Central memory CD8-positive, alpha-beta T cell (primary cell): ENCODE results near the gene ZNF808.
"Not testable (repeated sequence)": the region's sequence is repeated elsewhere in the genome, so short reads cannot be mapped to it uniquely, and the experiment has no call there.

Experiments
- ATAC-seq: fragments of 150-1000 bp; cut with Tn5 transposase; replicated peaks from 2 replicates; pipeline ENCODE4 v1.10.0; 2022; ENCODE audit warnings: mild to moderate bottlenecking, moderate FRiP score, moderate number of reproducible peaks; ENCODE audit not compliant: poor library complexity, severe bottlenecking; ENCODE audit errors: extremely low read depth
- DNase-seq, 2 donors: peaks; one replicate each; pipeline ENCODE4 v3.0.0; 2021; ENCODE audit warnings: low spot score in 2 of 2
- H3K27ac Mint-ChIP-seq: one replicate; pipeline ENCODE4 v1.8.0; 2022; ENCODE audit warnings: low read depth, mild to moderate bottlenecking, moderate library complexity, mixed read lengths
- H3K27me3 Mint-ChIP-seq: one replicate; pipeline ENCODE4 v1.8.0; 2022; ENCODE audit warnings: mixed read lengths
- H3K36me3 Mint-ChIP-seq: one replicate; pipeline ENCODE4 v1.8.0; 2022; ENCODE audit warnings: mild to moderate bottlenecking, moderate library complexity, mixed read lengths; ENCODE audit not compliant: insufficient read depth
- H3K4me1 Mint-ChIP-seq: one replicate; pipeline ENCODE4 v1.8.0; 2022; ENCODE audit warnings: mixed read lengths
- H3K4me3 Mint-ChIP-seq: one replicate; pipeline ENCODE4 v1.8.0; 2022; ENCODE audit warnings: mild to moderate bottlenecking, moderate library complexity, mixed read lengths
- H3K9me3 Mint-ChIP-seq: one replicate; pipeline ENCODE4 v1.8.0; 2022; ENCODE audit warnings: mixed read lengths

The ZNF808 gene

DNA sequence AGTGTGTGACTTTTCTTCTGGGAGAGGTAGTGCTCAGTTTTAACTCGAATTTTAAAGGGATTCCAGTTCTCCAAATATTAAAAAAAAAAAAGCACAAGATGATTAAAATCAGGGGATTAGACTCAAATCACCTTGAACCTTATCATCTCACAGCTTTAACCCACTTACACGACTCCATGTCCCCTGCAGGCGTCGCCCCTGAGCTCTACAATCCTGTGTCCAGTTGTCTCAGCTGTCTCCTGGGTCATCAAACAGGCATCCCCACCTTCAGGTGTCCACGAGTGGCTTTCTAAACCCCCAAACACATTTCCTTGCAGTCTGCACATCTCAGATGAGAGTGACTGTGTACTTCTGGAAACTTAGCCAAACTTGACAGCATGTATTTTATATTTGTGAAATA is 14.1 kb downstream of the ZNF808 start:
- peaks cover 28% of the 10 kb centered on the region for H3K36me3 Mint-ChIP-seq
- no peak for DNase-seq
- no peak overlapping the region for H3K4me3 Mint-ChIP-seq
- H3K27me3 Mint-ChIP-seq: no peaks in the 10 kb centered on the region
- H3K4me1 Mint-ChIP-seq: peaks cover 38% of the 10 kb centered on the region
- H3K27ac Mint-ChIP-seq: no peak overlapping the region
- H3K9me3 Mint-ChIP-seq: no peaks in the 10 kb centered on the region
- ATAC-seq: no peak

GRCh38 chr19:52542541-52542940 is 15.1 kb downstream of the ZNF808 start:
- ATAC-seq, H3K9me3 Mint-ChIP-seq, DNase-seq, H3K27me3 Mint-ChIP-seq: not testable (repeated sequence)
- H3K4me1 Mint-ChIP-seq: peaks cover 29% of the 10 kb centered on the region
- peaks cover 29% of the 10 kb centered on the region for H3K36me3 Mint-ChIP-seq
- H3K27ac Mint-ChIP-seq: peak overlapping the region; percentile 88
- peak overlapping the region; percentile 71 for H3K4me3 Mint-ChIP-seq

DNA sequence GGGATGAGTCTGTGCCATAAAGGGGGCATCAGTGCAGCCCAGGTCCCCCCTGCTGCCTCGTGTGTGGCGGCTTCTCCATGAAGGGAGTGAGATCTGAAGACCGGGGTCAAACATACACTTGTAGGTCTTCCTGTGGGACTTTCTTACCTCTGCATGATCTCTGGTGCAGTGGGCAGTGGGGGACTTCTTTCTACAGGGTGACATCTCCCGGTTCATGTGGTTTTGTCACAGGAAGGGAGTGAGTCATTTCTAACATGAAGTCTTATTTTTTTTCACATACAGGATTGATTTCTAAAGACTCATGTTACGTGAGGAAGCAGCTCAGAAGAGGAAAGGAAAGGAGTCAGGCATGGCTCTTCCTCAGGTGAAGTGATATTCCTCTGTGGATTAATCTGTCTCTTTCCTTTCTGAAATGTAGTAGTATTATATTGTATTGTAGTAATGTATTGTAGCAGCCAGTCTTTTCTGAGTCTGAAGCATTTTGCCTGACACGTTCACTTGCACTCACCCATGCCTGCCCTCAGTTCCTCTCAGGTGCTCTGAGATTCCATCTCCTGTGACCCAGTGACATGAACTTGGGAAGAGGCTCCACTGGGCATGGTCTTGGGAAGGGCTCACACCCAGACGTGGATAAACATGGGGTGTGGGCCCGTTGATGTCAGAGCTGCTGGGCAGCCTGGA is 15.7 kb downstream of the ZNF808 start:
- peak overlapping the region; percentile 88 for H3K27ac Mint-ChIP-seq
- DNase-seq (peak in 1 of 2 donors; percentile 32), ATAC-seq (peak; percentile 98)
- peak overlapping the region; percentile 71 for H3K4me3 Mint-ChIP-seq
- no peaks in the 10 kb centered on the region for H3K27me3 Mint-ChIP-seq
- H3K9me3 Mint-ChIP-seq: no peaks in the 10 kb centered on the region
- peaks cover 35% of the 10 kb centered on the region for H3K36me3 Mint-ChIP-seq
- H3K4me1 Mint-ChIP-seq: peaks cover 29% of the 10 kb centered on the region

DNA sequence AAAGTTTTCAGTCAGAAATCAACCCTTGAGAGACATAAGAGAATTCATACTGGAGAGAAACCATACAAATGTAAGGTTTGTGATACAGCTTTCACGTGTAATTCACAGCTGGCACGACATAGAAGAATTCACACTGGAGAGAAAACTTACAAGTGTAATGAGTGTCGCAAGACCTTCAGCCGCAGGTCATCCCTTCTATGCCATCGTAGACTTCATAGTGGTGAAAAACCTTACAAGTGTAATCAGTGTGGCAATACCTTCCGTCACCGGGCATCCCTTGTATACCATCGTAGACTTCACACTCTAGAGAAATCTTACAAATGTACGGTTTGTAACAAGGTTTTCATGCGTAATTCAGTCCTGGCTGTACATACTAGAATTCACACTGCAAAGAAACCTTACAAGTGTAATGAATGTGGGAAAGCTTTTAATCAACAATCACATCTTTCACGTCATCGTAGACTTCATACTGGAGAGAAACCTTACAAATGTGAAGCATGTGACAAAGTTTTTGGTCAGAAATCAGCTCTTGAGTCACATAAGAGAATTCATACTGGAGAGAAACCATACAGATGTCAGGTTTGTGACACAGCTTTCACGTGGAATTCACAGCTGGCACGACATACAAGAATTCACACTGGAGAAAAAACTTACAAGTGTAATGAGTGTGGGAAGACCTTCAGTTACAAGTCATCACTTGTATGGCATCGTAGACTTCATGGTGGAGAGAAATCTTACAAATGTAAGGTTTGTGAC is 26.9 kb downstream of the ZNF808 start:
- H3K36me3 Mint-ChIP-seq: peaks cover 44% of the 10 kb centered on the region
- no peaks in the 10 kb centered on the region for H3K27me3 Mint-ChIP-seq
- ATAC-seq (no peak), DNase-seq (no peak)
- peaks cover 5% of the 10 kb centered on the region for H3K4me1 Mint-ChIP-seq
- H3K9me3 Mint-ChIP-seq: peaks cover 29% of the 10 kb centered on the region
- no peak overlapping the region for H3K27ac Mint-ChIP-seq
- no peak overlapping the region for H3K4me3 Mint-ChIP-seq

- peaks cover 22% of the 10 kb centered on the region for H3K9me3 Mint-ChIP-seq
- peaks cover 27% of the 10 kb centered on the region for H3K36me3 Mint-ChIP-seq
- H3K27ac Mint-ChIP-seq: no peak overlapping the region
- no peaks in the 10 kb centered on the region for H3K4me1 Mint-ChIP-seq
- no peaks in the 10 kb centered on the region for H3K27me3 Mint-ChIP-seq
- H3K4me3 Mint-ChIP-seq: no peak overlapping the region
- DNase-seq: no peak
- no peak for ATAC-seq
These were observed 29.9 kb downstream of the ZNF808 start for GRCh38 chr19:52557231-52557995.

- peaks cover 17% of the 10 kb centered on the region for H3K9me3 Mint-ChIP-seq
- H3K27me3 Mint-ChIP-seq, H3K4me1 Mint-ChIP-seq, DNase-seq, ATAC-seq, H3K27ac Mint-ChIP-seq, H3K4me3 Mint-ChIP-seq: not testable (repeated sequence)
- peaks cover 13% of the 10 kb centered on the region for H3K36me3 Mint-ChIP-seq
These were observed 31.4 kb downstream of the ZNF808 start for GRCh38 chr19:52558732-52559445.

GRCh38 chr19:52561611-52562010 is 34.1 kb downstream of the ZNF808 start:
- H3K36me3 Mint-ChIP-seq, H3K9me3 Mint-ChIP-seq, H3K27ac Mint-ChIP-seq: not testable (repeated sequence)

DNA sequence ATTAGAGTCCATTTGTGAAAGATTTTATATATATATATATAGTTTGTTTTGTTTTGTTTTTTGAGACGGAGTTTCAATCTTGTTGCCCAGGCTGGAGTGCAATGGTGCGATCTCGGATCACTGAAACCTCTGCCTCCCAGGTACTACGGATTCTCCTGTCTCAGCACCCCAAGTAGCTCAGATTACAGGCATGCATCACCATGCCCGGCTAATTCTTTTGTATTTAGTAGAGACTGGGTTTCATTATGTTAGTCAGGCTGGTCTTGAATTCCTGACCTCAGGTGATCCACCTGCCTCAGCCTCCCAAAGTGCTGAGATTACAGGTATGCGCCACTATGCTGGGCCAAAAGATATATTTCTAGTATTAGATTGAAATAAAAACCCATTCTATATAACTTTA is 38.7 kb downstream of the ZNF808 start:
- DNase-seq: no peak
- H3K4me3 Mint-ChIP-seq: no peak overlapping the region
- H3K27ac Mint-ChIP-seq: no peak overlapping the region
- no peak for ATAC-seq
- H3K27me3 Mint-ChIP-seq: no peaks in the 10 kb centered on the region
- H3K9me3 Mint-ChIP-seq: peaks cover 8% of the 10 kb centered on the region
- peaks cover 5% of the 10 kb centered on the region for H3K36me3 Mint-ChIP-seq
- peaks cover 11% of the 10 kb centered on the region for H3K4me1 Mint-ChIP-seq

More at GRCh38 chr19:52561611-52562010, 34.1 kb downstream of the ZNF808 start:
- ATAC-seq, H3K4me1 Mint-ChIP-seq, H3K4me3 Mint-ChIP-seq, H3K27me3 Mint-ChIP-seq, DNase-seq: not testable (repeated sequence)

- Mint-ChIP-seq H3K4me3 (no peak overlapping the region), H3K27me3 (no peaks in the 10 kb centered on the region), H3K9me3 (peaks cover 8% of the 10 kb centered on the region), H3K4me1 (peaks cover 16% of the 10 kb centered on the region), H3K27ac (no peak overlapping the region), H3K36me3 (peaks cover 6% of the 10 kb centered on the region)
- no peak for ATAC-seq
- DNase-seq: no peak
These were observed 39.1 kb downstream of the ZNF808 start for GRCh38 chr19:52566588-52566987.

- DNase-seq (no peak), ATAC-seq (no peak)
- Mint-ChIP-seq H3K9me3 (peaks cover 8% of the 10 kb centered on the region), H3K36me3 (peaks cover 13% of the 10 kb centered on the region), H3K4me1 (peaks cover 24% of the 10 kb centered on the region), H3K4me3 (no peak overlapping the region), H3K27me3 (no peaks in the 10 kb centered on the region), H3K27ac (no peak overlapping the region)
These were observed 40.5 kb downstream of the ZNF808 start for GRCh38 chr19:52567921-52568320.

DNA sequence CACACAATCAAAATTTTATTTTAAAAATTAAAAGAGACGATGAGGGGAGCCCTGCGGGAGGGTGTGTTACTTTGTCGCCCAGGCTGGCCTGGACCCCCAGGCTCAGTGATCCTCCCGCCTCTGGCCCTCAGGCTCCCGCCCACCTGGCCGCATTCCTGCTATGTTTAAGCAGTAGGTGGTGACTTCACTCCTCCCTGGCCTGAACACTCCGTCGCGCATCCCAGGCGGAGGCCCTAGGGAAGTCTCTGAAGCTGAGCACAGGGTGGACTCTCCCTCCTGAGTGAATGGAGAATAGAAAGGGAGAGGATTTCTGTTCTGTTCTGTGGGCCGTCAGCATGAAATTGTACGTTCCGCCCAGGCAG is 42.2 kb downstream of the ZNF808 start:
- DNase-seq, H3K27ac Mint-ChIP-seq, ATAC-seq, H3K27me3 Mint-ChIP-seq, H3K9me3 Mint-ChIP-seq: not testable (repeated sequence)
- peaks cover 21% of the 10 kb centered on the region for H3K36me3 Mint-ChIP-seq
- H3K4me3 Mint-ChIP-seq: peak overlapping the region; percentile 88
- peaks cover 32% of the 10 kb centered on the region for H3K4me1 Mint-ChIP-seq
